ENCODE data around the gene P2RX1.
A peak's percentile ranks its signal among the peaks of the same experiment; 100 is the strongest.

Gene P2RX1

GRCh38 chr17:3893003-3893719 lies 23.1 kb downstream of the P2RX1 start, which contains the start of gene CAMKK1:
Gene CAMKK1 (minus strand): TSS chr17:3893053. CDS start chr17:3885687, 7,366 bp downstream.
- H3K27me3 ChIP-seq (ENCODE audit: control insufficient read depth, insufficient read depth, low read length): no peaks in the 10 kb centered on the region
- H3K4me1 ChIP-seq (ENCODE audit: control insufficient read depth, insufficient read depth, low read length): peaks cover 40% of the 10 kb centered on the region
- no peak within 1 kb of the TSS for H3K9ac ChIP-seq (ENCODE audit: low read length)
- H3K36me3 ChIP-seq (ENCODE audit: control insufficient read depth, insufficient read depth, low read length): no peaks in the 10 kb centered on the region
- peak within 1 kb of the TSS; percentile 68 for H3K4me3 ChIP-seq (ENCODE audit: low read length)
- peak within 1 kb of the TSS; percentile 93 for H3K27ac ChIP-seq (ENCODE audit: low read depth, low read length)

- Histone ChIP-seq H3K4me3 (ENCODE audit: low read length) (peak overlapping the region; percentile 68), H3K27ac (ENCODE audit: low read depth, low read length) (peak overlapping the region; percentile 93), H3K4me1 (ENCODE audit: control insufficient read depth, insufficient read depth, low read length) (peaks cover 48% of the 10 kb centered on the region)
Observed at GRCh38 chr17:3892095-3892998, 23.9 kb downstream of the P2RX1 start.

GRCh38 chr17:3891626-3892094 lies 24.6 kb downstream of the P2RX1 start:
- Histone ChIP-seq H3K27me3 (ENCODE audit: control insufficient read depth, insufficient read depth, low read length) (no peaks in the 10 kb centered on the region), H3K9ac (ENCODE audit: low read length) (no peak overlapping the region), H3K4me3 (ENCODE audit: low read length) (peak overlapping the region; percentile 68), H3K36me3 (ENCODE audit: control insufficient read depth, insufficient read depth, low read length) (no peaks in the 10 kb centered on the region), H3K4me1 (ENCODE audit: control insufficient read depth, insufficient read depth, low read length) (peaks cover 52% of the 10 kb centered on the region), H3K27ac (ENCODE audit: low read depth, low read length) (peak overlapping the region; percentile 93)

More at GRCh38 chr17:3892095-3892998, 23.9 kb downstream of the P2RX1 start:
- H3K9ac ChIP-seq (ENCODE audit: low read length): no peak overlapping the region
- no peaks in the 10 kb centered on the region for H3K36me3 ChIP-seq (ENCODE audit: control insufficient read depth, insufficient read depth, low read length)
- no peaks in the 10 kb centered on the region for H3K27me3 ChIP-seq (ENCODE audit: control insufficient read depth, insufficient read depth, low read length)

- no peaks in the 10 kb centered on the region for H3K27me3 ChIP-seq (ENCODE audit: control insufficient read depth, insufficient read depth, low read length)
- no peaks in the 10 kb centered on the region for H3K36me3 ChIP-seq (ENCODE audit: control insufficient read depth, insufficient read depth, low read length)
- H3K4me1 ChIP-seq (ENCODE audit: control insufficient read depth, insufficient read depth, low read length): peaks cover 52% of the 10 kb centered on the region
- H3K9ac ChIP-seq (ENCODE audit: low read length): no peak overlapping the region
- H3K27ac ChIP-seq (ENCODE audit: low read depth, low read length): peak overlapping the region; percentile 93
- no peak overlapping the region for H3K4me3 ChIP-seq (ENCODE audit: low read length)
Observed at GRCh38 chr17:3890878-3891219, 25.4 kb downstream of the P2RX1 start.

- Histone ChIP-seq H3K27me3 (ENCODE audit: control insufficient read depth, insufficient read depth, low read length) (no peaks in the 10 kb centered on the region), H3K36me3 (ENCODE audit: control insufficient read depth, insufficient read depth, low read length) (peaks cover under 1% of the 10 kb centered on the region), H3K4me3 (ENCODE audit: low read length) (no peak overlapping the region), H3K27ac (ENCODE audit: low read depth, low read length) (peak overlapping the region; percentile 93), H3K4me1 (ENCODE audit: control insufficient read depth, insufficient read depth, low read length) (peaks cover 52% of the 10 kb centered on the region), H3K9ac (ENCODE audit: low read length) (no peak overlapping the region)
Observed at GRCh38 chr17:3890082-3890877, 26.0 kb downstream of the P2RX1 start.

- Histone ChIP-seq H3K4me1 (ENCODE audit: control insufficient read depth, insufficient read depth, low read length) (peaks cover 52% of the 10 kb centered on the region), H3K36me3 (ENCODE audit: control insufficient read depth, insufficient read depth, low read length) (peaks cover 7% of the 10 kb centered on the region), H3K27ac (ENCODE audit: low read depth, low read length) (peak overlapping the region; percentile 93), H3K27me3 (ENCODE audit: control insufficient read depth, insufficient read depth, low read length) (no peaks in the 10 kb centered on the region), H3K9ac (ENCODE audit: low read length) (no peak overlapping the region), H3K4me3 (ENCODE audit: low read length) (no peak overlapping the region)
Observed at GRCh38 chr17:3889325-3890012, 26.8 kb downstream of the P2RX1 start.

GRCh38 chr17:3888343-3889171 lies 27.7 kb downstream of the P2RX1 start:
- Histone ChIP-seq H3K27me3 (ENCODE audit: control insufficient read depth, insufficient read depth, low read length) (no peaks in the 10 kb centered on the region), H3K4me3 (ENCODE audit: low read length) (peak overlapping the region; percentile 23), H3K36me3 (ENCODE audit: control insufficient read depth, insufficient read depth, low read length) (peaks cover 15% of the 10 kb centered on the region), H3K27ac (ENCODE audit: low read depth, low read length) (peak overlapping the region; percentile 93), H3K4me1 (ENCODE audit: control insufficient read depth, insufficient read depth, low read length) (peaks cover 49% of the 10 kb centered on the region), H3K9ac (ENCODE audit: low read length) (no peak overlapping the region)

GRCh38 chr17:3887804-3888203 lies 28.5 kb downstream of the P2RX1 start:
- H3K36me3 ChIP-seq (ENCODE audit: control insufficient read depth, insufficient read depth, low read length): peaks cover 21% of the 10 kb centered on the region
- H3K9ac ChIP-seq (ENCODE audit: low read length): no peak overlapping the region
- no peaks in the 10 kb centered on the region for H3K27me3 ChIP-seq (ENCODE audit: control insufficient read depth, insufficient read depth, low read length)
- H3K4me3 ChIP-seq (ENCODE audit: low read length): peak overlapping the region; percentile 23
- H3K27ac ChIP-seq (ENCODE audit: low read depth, low read length): peak overlapping the region; percentile 86
- peaks cover 48% of the 10 kb centered on the region for H3K4me1 ChIP-seq (ENCODE audit: control insufficient read depth, insufficient read depth, low read length)

- Histone ChIP-seq H3K36me3 (ENCODE audit: control insufficient read depth, insufficient read depth, low read length) (peaks cover 21% of the 10 kb centered on the region), H3K4me3 (ENCODE audit: low read length) (no peak overlapping the region), H3K4me1 (ENCODE audit: control insufficient read depth, insufficient read depth, low read length) (peaks cover 48% of the 10 kb centered on the region), H3K9ac (ENCODE audit: low read length) (no peak overlapping the region), H3K27ac (ENCODE audit: low read depth, low read length) (peak overlapping the region; percentile 86), H3K27me3 (ENCODE audit: control insufficient read depth, insufficient read depth, low read length) (no peaks in the 10 kb centered on the region)
Observed at GRCh38 chr17:3887394-3887793, 28.9 kb downstream of the P2RX1 start.

GRCh38 chr17:3886776-3887175 lies 29.5 kb downstream of the P2RX1 start:
- H3K36me3 ChIP-seq (ENCODE audit: control insufficient read depth, insufficient read depth, low read length): peaks cover 21% of the 10 kb centered on the region
- H3K27me3 ChIP-seq (ENCODE audit: control insufficient read depth, insufficient read depth, low read length): no peaks in the 10 kb centered on the region
- no peak overlapping the region for H3K9ac ChIP-seq (ENCODE audit: low read length)
- H3K4me1 ChIP-seq (ENCODE audit: control insufficient read depth, insufficient read depth, low read length): peaks cover 45% of the 10 kb centered on the region
- H3K27ac ChIP-seq (ENCODE audit: low read depth, low read length): no peak overlapping the region
- no peak overlapping the region for H3K4me3 ChIP-seq (ENCODE audit: low read length)

- peaks cover 37% of the 10 kb centered on the region for H3K4me1 ChIP-seq (ENCODE audit: control insufficient read depth, insufficient read depth, low read length)
- no peaks in the 10 kb centered on the region for H3K27me3 ChIP-seq (ENCODE audit: control insufficient read depth, insufficient read depth, low read length)
- no peak overlapping the region for H3K27ac ChIP-seq (ENCODE audit: low read depth, low read length)
- H3K4me3 ChIP-seq (ENCODE audit: low read length): no peak overlapping the region
- H3K36me3 ChIP-seq (ENCODE audit: control insufficient read depth, insufficient read depth, low read length): peaks cover 21% of the 10 kb centered on the region
- H3K9ac ChIP-seq (ENCODE audit: low read length): no peak overlapping the region
Observed at GRCh38 chr17:3885970-3886369, 30.3 kb downstream of the P2RX1 start.

All from rectal smooth muscle tissue (tissue), 1 donor.